A549 (cell line): ENCODE measurements around the gene FAAP100. TPM values are rescaled to one million over a fixed set of nuclear protein-coding genes. Genes with fewer than 3 reads are reported as not detected.
"Not testable (repeated sequence)": the region's sequence is repeated elsewhere in the genome, so short reads cannot be mapped to it uniquely, and the experiment has no call there.

Experiments used
- ATAC-seq, 2 experiments: fragments of 200-7000 bp in 1 of 2; fragments of >200 bp in 1 of 2; cut with Nextera tagmentation in 1 of 2; cut with Tn5 transposase in 1 of 2; 3 replicates each; pipeline versions ENCODE4 v1.8.0 to v1.9.1; 2018 to 2020; ENCODE audit warnings: mild to moderate bottlenecking in 1 of 2, moderate library complexity in 1 of 2
- CTCF ChIA-PET: fragments of 300-600 bp; sonication (Branson Sonifier 250); formaldehyde crosslinking; extraction: SDS; loops from one replicate; lab custom pipeline; 2021; ENCODE audit warnings: antibody characterized with exemption, inconsistent platforms; lab: Yijun Ruan, JAX
- POLR2A ChIA-PET: fragments of 350-600 bp; formaldehyde crosslinking; extraction: SDS; loops from one replicate; lab custom pipeline; 2021; ENCODE audit warnings: antibody characterized with exemption, inconsistent platforms; lab: Yijun Ruan, JAX
- DNase-seq, 2 experiments: peaks; one replicate each; pipeline versions ENCODE4 v3.0.0 to v3.0.0-alpha.2; 2011 to 2016; ENCODE audit warnings: low read depth in 1 of 2, low spot score in 1 of 2
- FAIRE-seq: peaks from 2 replicates; lab custom pipeline; 2011; peaks lifted over from hg19 to GRCh38; lab: Jason Lieb, UNC
- H3K27ac ChIP-seq, 2 experiments: fragments of >200 bp; sonication (Bioruptor Twin); formaldehyde crosslinking; 3 replicates each; pipeline ENCODE4 v1.5.1; 2016 to 2017
- H3K4me1 ChIP-seq: fragments of >200 bp; sonication (Bioruptor Twin); formaldehyde crosslinking; 3 replicates; pipeline ENCODE4 v1.6.1; 2016
- H3K4me2 ChIP-seq: fragments of >200 bp; sonication (Bioruptor Twin); formaldehyde crosslinking; 3 replicates; pipeline ENCODE4 v1.6.1; 2016
- H3K4me3 ChIP-seq: fragments of >200 bp; sonication (Bioruptor Twin); formaldehyde crosslinking; 3 replicates; pipeline ENCODE4 v1.5.1; 2016
- H3K9me3 ChIP-seq: fragments of >200 bp; sonication (Bioruptor Twin); formaldehyde crosslinking; 3 replicates; pipeline ENCODE4 v1.6.1; 2016
- CBX2 ChIP-seq: fragments of 200-600 bp; sonication (generic); IDR thresholded peaks from 2 replicates; pipeline ENCODE4 v1.6.1; 2016; ENCODE audit warnings: low read depth, mild to moderate bottlenecking, borderline replicate concordance
- CBX8 ChIP-seq: fragments of 200-600 bp; sonication (generic); IDR thresholded peaks from 2 replicates; pipeline ENCODE4 v1.6.1; 2016
- CEBPB ChIP-seq, 2 experiments: fragments of >200 bp in 1 of 2; sonication (Bioruptor Twin) in 1 of 2; formaldehyde crosslinking in 1 of 2; IDR thresholded peaks; 2 replicates each; pipeline ENCODE4 v1.6.1; 2012 to 2016
- EHMT2 ChIP-seq: fragments of 200-600 bp; sonication (generic); IDR thresholded peaks from 2 replicates; pipeline ENCODE4 v1.6.1; 2016; ENCODE audit warnings: antibody characterized with exemption, low read depth, mild to moderate bottlenecking, moderate library complexity
- ELK1 ChIP-seq: fragments of 150-350 bp; IDR thresholded peaks from 2 replicates; pipeline ENCODE4 v1.6.1; 2014; ENCODE audit warnings: low read depth, mild to moderate bottlenecking, low read length
- FOSB ChIP-seq: fragments of 250-450 bp; sonication (Bioruptor Pico); IDR thresholded peaks from 2 replicates; pipeline ENCODE4 v1.5.0; 2020; ENCODE audit warnings: mild to moderate bottlenecking, moderate library complexity
- GATA3 ChIP-seq: IDR thresholded peaks from 2 replicates; pipeline ENCODE4 v1.6.1; 2012; ENCODE audit warnings: borderline replicate concordance
- HEYL ChIP-seq: fragments of 250-450 bp; sonication (Bioruptor Pico); IDR thresholded peaks from 2 replicates; pipeline ENCODE4 v1.8.0; 2021; ENCODE audit warnings: mild to moderate bottlenecking, moderate library complexity
- HOXA7 ChIP-seq: fragments of 250-450 bp; sonication (Bioruptor Pico); IDR thresholded peaks from 2 replicates; pipeline ENCODE4 v1.5.0; 2020; ENCODE audit warnings: mild to moderate bottlenecking, moderate library complexity
- NFE2L2 ChIP-seq: fragments of 150-350 bp; conservative IDR thresholded peaks from 2 replicates; pipeline ENCODE4 v1.6.1; 2014; ENCODE audit warnings: low read length
- POLR2A ChIP-seq: IDR thresholded peaks from 2 replicates; pipeline ENCODE4 v1.6.1; 2012; ENCODE audit warnings: mild to moderate bottlenecking, low read length
- RAD21 ChIP-seq, 2 experiments: fragments of >200 bp in 1 of 2; sonication (Bioruptor Twin) in 1 of 2; formaldehyde crosslinking in 1 of 2; IDR thresholded peaks in 1 of 2; conservative IDR thresholded peaks in 1 of 2; 2 replicates in 1 of 2; 3 replicates in 1 of 2; pipeline ENCODE4 v1.6.1; 2012 to 2018; ENCODE audit warnings: inconsistent platforms in 1 of 2
- RCOR1 ChIP-seq: fragments of 150-350 bp; IDR thresholded peaks from 2 replicates; pipeline ENCODE4 v1.6.1; 2014; ENCODE audit warnings: antibody characterized with exemption, low read length, low read depth
- TP53 ChIP-seq: fragments of 250-450 bp; sonication (Bioruptor Pico); IDR thresholded peaks from 2 replicates; pipeline ENCODE4 v1.5.0; 2021; ENCODE audit warnings: mild to moderate bottlenecking, moderate library complexity
- USF2 ChIP-seq: fragments of 450-650 bp; IDR thresholded peaks from 2 replicates; pipeline ENCODE4 v1.6.1; 2014; ENCODE audit warnings: antibody characterized with exemption
- ZSCAN20 ChIP-seq: fragments of 250-450 bp; sonication (Bioruptor Pico); IDR thresholded peaks from 2 replicates; pipeline ENCODE4 v1.8.0; 2022; ENCODE audit warnings: mild to moderate bottlenecking, moderate library complexity
- WGBS: methylation state at CpG from one replicate; pipeline ENCODE4 v1.1.6; 2017; ENCODE audit errors: missing lambda C conversion rate; 5-methylcytosine and 5-hydroxymethylcytosine counted together
- polyA plus RNA-seq, 4 experiments: library from polyadenylated mRNA; depleted of rRNA in 3 of 4; stranded (reverse); fragments of >200 nt; fragmentation: RNase III in 1 of 4; extraction: RNeasy Plus Mini Kit Qiagen cat#74134 plus additional on column Dnase treatment in 1 of 4; gene quantifications; 2 replicates in 3 of 4; 3 replicates in 1 of 4; pipeline ENCODE4 v1.2.3, GENCODE V29; 2011 to 2017
- TF ChIP-seq, protein P1 (sequence below): fragments of 250-450 bp; sonication (Bioruptor Pico); IDR thresholded peaks from 2 replicates; pipeline ENCODE4 v1.5.0; 2020; ENCODE audit warnings: low read depth, mild to moderate bottlenecking, moderate library complexity
- TF ChIP-seq, protein P2 (sequence below): IDR thresholded peaks from 2 replicates; pipeline ENCODE4 v1.6.1; 2012
- TF ChIP-seq, protein P3 (sequence below): fragments of >200 bp; sonication (Bioruptor Twin); formaldehyde crosslinking; IDR thresholded peaks from 3 replicates; pipeline ENCODE4 v1.5.1; 2016

FAAP100 gene
- polyA plus RNA-seq, 2 of the 4 experiments (the other 2 are of a cell fraction) = 5.4 to 16.8 TPM

DNA sequence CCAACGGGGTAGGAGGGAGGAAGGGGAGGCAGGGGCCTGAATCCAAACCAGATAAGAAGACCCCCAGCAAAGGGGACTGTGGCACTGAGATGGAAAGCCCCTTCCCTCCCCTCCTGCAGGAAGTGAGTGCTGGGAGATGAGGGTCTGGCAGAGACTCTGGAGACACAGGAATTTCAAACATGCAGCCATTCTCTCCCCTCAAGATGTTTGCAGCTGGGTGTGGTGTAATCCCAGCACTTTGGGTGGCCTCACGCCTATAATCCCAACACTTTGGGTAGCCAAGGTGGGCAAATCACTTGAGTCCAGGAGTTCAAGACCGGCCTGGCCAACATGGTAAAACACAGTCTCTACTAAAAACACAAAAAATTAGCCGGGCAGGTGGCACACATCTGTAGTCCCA is 33.9 kb upstream of the FAAP100 start:
- DNase-seq (no peak), FAIRE-seq (no peak), ATAC-seq (no peak)
- WGBS = 99% methylated on average over 4 of the region's 4 CpGs
- no peak overlapping the region for H3K27ac ChIP-seq
- H3K4me2 ChIP-seq = no peak overlapping the region
- CTCF ChIA-PET = interaction anchor here (1.1 to 45.0 kb wide), 4 partner anchors 2 to 68 kb away, joined by 3 to 1604 read pairs (median 804); partner anchors contain the start of gene FAAP100
- H3K4me1 ChIP-seq = peaks cover 29% of the 10 kb centered on the region
- no peak overlapping the region for H3K4me3 ChIP-seq
- POLR2A ChIA-PET = no interaction called here
- no peaks in the 10 kb centered on the region for H3K9me3 ChIP-seq
- TF ChIP-seq ZSCAN20 (CRISPR knock-in tag) (no peak), NFE2L2 (no peak), GATA3 (no peak), RCOR1 (no peak), HEYL (CRISPR knock-in tag) (no peak), ELK1 (no peak), RAD21 (conservative IDR thresholded peaks at IDR 0.05 in 1 of 2, IDR thresholded peaks at IDR 0.05 in 1 of 2) (no peak), CEBPB (IDR thresholded peaks at IDR 0.05) (no peak), FOSB (CRISPR knock-in tag) (no peak), CBX8 (no peak), TP53 (CRISPR knock-in tag) (no peak), HOXA7 (CRISPR knock-in tag) (no peak), POLR2A (no peak), EHMT2 (no peak), CBX2 (no peak), USF2 (no peak)
- TF ChIP-seq, protein P1, sequence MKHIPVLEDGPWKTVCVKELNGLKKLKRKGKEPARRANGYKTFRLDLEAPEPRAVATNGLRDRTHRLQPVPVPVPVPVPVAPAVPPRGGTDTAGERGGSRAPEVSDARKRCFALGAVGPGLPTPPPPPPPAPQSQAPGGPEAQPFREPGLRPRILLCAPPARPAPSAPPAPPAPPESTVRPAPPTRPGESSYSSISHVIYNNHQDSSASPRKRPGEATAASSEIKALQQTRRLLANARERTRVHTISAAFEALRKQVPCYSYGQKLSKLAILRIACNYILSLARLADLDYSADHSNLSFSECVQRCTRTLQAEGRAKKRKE (CRISPR knock-in tag) = no peak
- TF ChIP-seq, protein P2, sequence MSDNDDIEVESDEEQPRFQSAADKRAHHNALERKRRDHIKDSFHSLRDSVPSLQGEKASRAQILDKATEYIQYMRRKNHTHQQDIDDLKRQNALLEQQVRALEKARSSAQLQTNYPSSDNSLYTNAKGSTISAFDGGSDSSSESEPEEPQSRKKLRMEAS = no peak
- TF ChIP-seq, protein P3, sequence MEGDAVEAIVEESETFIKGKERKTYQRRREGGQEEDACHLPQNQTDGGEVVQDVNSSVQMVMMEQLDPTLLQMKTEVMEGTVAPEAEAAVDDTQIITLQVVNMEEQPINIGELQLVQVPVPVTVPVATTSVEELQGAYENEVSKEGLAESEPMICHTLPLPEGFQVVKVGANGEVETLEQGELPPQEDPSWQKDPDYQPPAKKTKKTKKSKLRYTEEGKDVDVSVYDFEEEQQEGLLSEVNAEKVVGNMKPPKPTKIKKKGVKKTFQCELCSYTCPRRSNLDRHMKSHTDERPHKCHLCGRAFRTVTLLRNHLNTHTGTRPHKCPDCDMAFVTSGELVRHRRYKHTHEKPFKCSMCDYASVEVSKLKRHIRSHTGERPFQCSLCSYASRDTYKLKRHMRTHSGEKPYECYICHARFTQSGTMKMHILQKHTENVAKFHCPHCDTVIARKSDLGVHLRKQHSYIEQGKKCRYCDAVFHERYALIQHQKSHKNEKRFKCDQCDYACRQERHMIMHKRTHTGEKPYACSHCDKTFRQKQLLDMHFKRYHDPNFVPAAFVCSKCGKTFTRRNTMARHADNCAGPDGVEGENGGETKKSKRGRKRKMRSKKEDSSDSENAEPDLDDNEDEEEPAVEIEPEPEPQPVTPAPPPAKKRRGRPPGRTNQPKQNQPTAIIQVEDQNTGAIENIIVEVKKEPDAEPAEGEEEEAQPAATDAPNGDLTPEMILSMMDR = no peak

- ATAC-seq, H3K9me3 ChIP-seq, H3K27ac ChIP-seq, H3K4me3 ChIP-seq, FAIRE-seq, DNase-seq, POLR2A ChIA-PET: not testable (repeated sequence)
- CTCF ChIA-PET = interaction anchor here (0.7 to 45.0 kb wide), 3 partner anchors 1 to 66 kb away, joined by 3 to 1604 read pairs (median 1604); partner anchors contain the start of gene FAAP100
- Histone ChIP-seq H3K4me2 (peak overlapping the region; percentile 14; the same call in 1 of the 3 replicates), H3K4me1 (peaks cover 40% of the 10 kb centered on the region)
- 88% methylated on average over 14 of the region's 14 CpGs for WGBS
Measured at GRCh38 chr17:81584771-81585170, 32.6 kb upstream of the FAAP100 start.
